Endodermal cell (in vitro differentiated cells): Measurements from ENCODE around the gene SUSD3. TPM values are rescaled to one million over a fixed set of nuclear protein-coding genes. Genes with fewer than 3 reads are reported as not detected.
A peak's percentile ranks its signal among the peaks of the same experiment; 100 is the strongest.

Experiments
- DNase-seq: peaks from one replicate; pipeline ENCODE4 v3.0.0-alpha.2; 2017
- H3K27ac ChIP-seq: 2 replicates; pipeline ENCODE4 v1.5.1; 2013; ENCODE audit warnings: mild to moderate bottlenecking, low read depth, low read length, moderate library complexity
- H3K27me3 ChIP-seq: 2 replicates; pipeline ENCODE4 v1.6.1; 2013; ENCODE audit warnings: mild to moderate bottlenecking, low read length, moderate library complexity; ENCODE audit not compliant: insufficient read depth, control insufficient read depth, poor library complexity, severe bottlenecking
- H3K36me3 ChIP-seq: 2 replicates; pipeline ENCODE4 v1.7.0; 2013; ENCODE audit warnings: mild to moderate bottlenecking, low read length, moderate library complexity; ENCODE audit not compliant: control insufficient read depth, insufficient read depth
- H3K4me1 ChIP-seq: one replicate; pipeline ENCODE4 v1.7.0; 2013; ENCODE audit warnings: low read length; ENCODE audit not compliant: control insufficient read depth, insufficient read depth
- H3K4me3 ChIP-seq: 2 replicates; pipeline ENCODE4 v1.5.1; 2013; ENCODE audit warnings: mild to moderate bottlenecking, low read length, moderate library complexity
- H3K9ac ChIP-seq: 2 replicates; pipeline ENCODE4 v1.6.1; 2013; ENCODE audit warnings: mild to moderate bottlenecking, low read length, moderate library complexity; ENCODE audit not compliant: poor library complexity, severe bottlenecking; ENCODE audit errors: extremely low read depth
- H3K9me3 ChIP-seq: 2 replicates; pipeline ENCODE4 v1.6.1; 2013; ENCODE audit warnings: mild to moderate bottlenecking, low read length, moderate library complexity; ENCODE audit not compliant: control insufficient read depth
- H3K27ac Mint-ChIP-seq: 2 replicates; pipeline ENCODE4 v1.8.0; 2020; ENCODE audit warnings: mixed read lengths
- H3K27me3 Mint-ChIP-seq: 2 replicates; pipeline ENCODE4 v1.8.0; 2021; ENCODE audit warnings: mild to moderate bottlenecking, mixed read lengths; ENCODE audit not compliant: insufficient read depth
- H3K36me3 Mint-ChIP-seq: 2 replicates; pipeline ENCODE4 v1.8.0; 2020; ENCODE audit warnings: low read depth, mixed read lengths
- H3K4me1 Mint-ChIP-seq: 2 replicates; pipeline ENCODE4 v1.8.0; 2020; ENCODE audit warnings: mixed read lengths
- H3K4me3 Mint-ChIP-seq: 2 replicates; pipeline ENCODE4 v1.8.0; 2020; ENCODE audit warnings: mild to moderate bottlenecking, moderate library complexity, mixed read lengths
- H3K9me3 Mint-ChIP-seq: 2 replicates; pipeline ENCODE4 v1.8.0; 2020; ENCODE audit warnings: mild to moderate bottlenecking, mixed read lengths
- CTCF ChIP-seq: fragments of 200-600 bp; sonication (generic); conservative IDR thresholded peaks from 2 replicates; pipeline ENCODE4 v1.5.0; 2021; ENCODE audit warnings: antibody characterized with exemption, mild to moderate bottlenecking
- WGBS, 2 experiments: methylation state at CpG; one replicate each; pipeline versions ENCODE4 v1.1.5 to v1.1.7; 2013; ENCODE audit warnings: missing lambda C conversion rate in 2 of 2, mixed read lengths in 1 of 2; ENCODE audit not compliant: insufficient coverage in 1 of 2, insufficient read length in 1 of 2; 5-methylcytosine and 5-hydroxymethylcytosine counted together
- total RNA-seq, 2 donors: library from RNA; stranded (reverse); fragmentation: NEBNext Ultra II Directional in 1 of 2; extraction: Animal tissue kit (Norgen Biotek cat#: 25700) in 1 of 2; gene quantifications; 2 replicates in 1 of 2; 3 replicates in 1 of 2; pipeline ENCODE4 v1.2.1, GENCODE V29; 2021

SUSD3 gene
- total RNA-seq, 2 donors from 2014 or later = 5.1 to 5.9 TPM

GRCh38 chr9:93090091-93090655 is 31.7 kb downstream of the SUSD3 start:
- no peaks in the 10 kb centered on the region for H3K27me3 ChIP-seq
- H3K4me1 ChIP-seq = no peaks in the 10 kb centered on the region
- H3K9ac ChIP-seq = no peak overlapping the region
- peak; percentile 20 for DNase-seq
- Mint-ChIP-seq H3K9me3 (peaks cover 7% of the 10 kb centered on the region), H3K4me3 (no peak overlapping the region), H3K36me3 (peaks cover 11% of the 10 kb centered on the region), H3K27ac (no peak overlapping the region), H3K4me1 (no peaks in the 10 kb centered on the region), H3K27me3 (no peaks in the 10 kb centered on the region)
- H3K9me3 ChIP-seq = peaks cover 4% of the 10 kb centered on the region
- no peaks in the 10 kb centered on the region for H3K36me3 ChIP-seq
- 81 to 93% methylated on average over 5 to 8 of the region's 8 CpGs for WGBS, 2 experiments
- no peak overlapping the region for H3K27ac ChIP-seq
- no peak for TF ChIP-seq CTCF
- no peak overlapping the region for H3K4me3 ChIP-seq

- DNase-seq = peak; percentile 7
- Mint-ChIP-seq H3K27ac (no peak overlapping the region), H3K4me3 (no peak overlapping the region), H3K27me3 (no peaks in the 10 kb centered on the region), H3K36me3 (peaks cover 6% of the 10 kb centered on the region), H3K4me1 (no peaks in the 10 kb centered on the region), H3K9me3 (peaks cover 1% of the 10 kb centered on the region)
- no peak overlapping the region for H3K4me3 ChIP-seq
- no peaks in the 10 kb centered on the region for H3K4me1 ChIP-seq
- H3K36me3 ChIP-seq = no peaks in the 10 kb centered on the region
- no peak overlapping the region for H3K9ac ChIP-seq
- no peaks in the 10 kb centered on the region for H3K9me3 ChIP-seq
- WGBS, 2 experiments = 94 to 97% methylated on average over 4 of the region's 4 CpGs
- TF ChIP-seq CTCF = no peak
- no peak overlapping the region for H3K27ac ChIP-seq
- no peaks in the 10 kb centered on the region for H3K27me3 ChIP-seq
These were observed 32.6 kb downstream of the SUSD3 start for GRCh38 chr9:93091056-93091452.

- no peaks in the 10 kb centered on the region for H3K4me1 ChIP-seq
- DNase-seq = peak; percentile 39
- no peaks in the 10 kb centered on the region for H3K9me3 Mint-ChIP-seq
- no peak overlapping the region for H3K9ac ChIP-seq
- no peak overlapping the region for H3K4me3 ChIP-seq
- TF ChIP-seq CTCF = no peak
- no peaks in the 10 kb centered on the region for H3K4me1 Mint-ChIP-seq
- H3K9me3 ChIP-seq = no peaks in the 10 kb centered on the region
- no peaks in the 10 kb centered on the region for H3K27me3 ChIP-seq
- WGBS, 2 experiments = 80 to 88% methylated on average over 1 to 3 of the region's 3 CpGs
- H3K36me3 ChIP-seq = no peaks in the 10 kb centered on the region
- no peaks in the 10 kb centered on the region for H3K27me3 Mint-ChIP-seq
- no peak overlapping the region for H3K27ac Mint-ChIP-seq
- H3K36me3 Mint-ChIP-seq = peaks cover 4% of the 10 kb centered on the region
- H3K4me3 Mint-ChIP-seq = no peak overlapping the region
- H3K27ac ChIP-seq = no peak overlapping the region
These were observed 33.1 kb downstream of the SUSD3 start for GRCh38 chr9:93091453-93092081.
